NOMO-1 (cell line): ENCODE results near the gene PPP1R1B.
"Not testable (repeated sequence)": the region's sequence is repeated elsewhere in the genome, so short reads cannot be mapped to it uniquely, and the experiment has no call there.

ENCODE experiments used
- DNase-seq, 2 experiments: peaks; one replicate each; lab custom pipeline; 2025; ENCODE audit not compliant: unreplicated experiment in 2 of 2; lab: John Stamatoyannopoulos, UW

PPP1R1B gene

GRCh38 chr17:39626171-39627046 lies at the start of gene PPP1R1B:
PPP1R1B (plus strand) TSS chr17:39626952; CDS start chr17:39627393, 441 bp downstream.
- no peak for DNase-seq

- no peak for DNase-seq
Measured at GRCh38 chr17:39578272-39578671, 48.5 kb upstream of the PPP1R1B start.

- DNase-seq, result no peak
Measured at GRCh38 chr17:39579318-39580081, 47.3 kb upstream of the PPP1R1B start.

- DNase-seq, result no peak
Measured at GRCh38 chr17:39580082-39580468, 46.7 kb upstream of the PPP1R1B start.

- no peak for DNase-seq
Measured at GRCh38 chr17:39581071-39581758, 45.5 kb upstream of the PPP1R1B start.

GRCh38 chr17:39581759-39582085 lies 45.0 kb upstream of the PPP1R1B start:
- DNase-seq, result no peak

- DNase-seq, result no peak
Measured at GRCh38 chr17:39582658-39583057, 44.1 kb upstream of the PPP1R1B start.

GRCh38 chr17:39590180-39590579 lies 36.6 kb upstream of the PPP1R1B start:
- DNase-seq, result not testable (repeated sequence)

GRCh38 chr17:39591958-39592954 lies 34.5 kb upstream of the PPP1R1B start:
- DNase-seq, result no peak

- no peak for DNase-seq
Measured at GRCh38 chr17:39593371-39593770, 33.4 kb upstream of the PPP1R1B start.

- no peak for DNase-seq
Measured at GRCh38 chr17:39595294-39595693, 31.5 kb upstream of the PPP1R1B start.

GRCh38 chr17:39595928-39596510 lies 30.7 kb upstream of the PPP1R1B start:
- no peak for DNase-seq

GRCh38 chr17:39596543-39597267 lies 30.0 kb upstream of the PPP1R1B start:
- DNase-seq, result no peak

- DNase-seq, result no peak
Measured at GRCh38 chr17:39597372-39598046, 29.2 kb upstream of the PPP1R1B start.

- no peak for DNase-seq
Measured at GRCh38 chr17:39598047-39598481, 28.7 kb upstream of the PPP1R1B start.

- DNase-seq, result no peak
Measured at GRCh38 chr17:39598630-39599003, 28.1 kb upstream of the PPP1R1B start.

GRCh38 chr17:39599004-39599664 lies 27.6 kb upstream of the PPP1R1B start:
- DNase-seq, result no peak

GRCh38 chr17:39599665-39600231 lies 27.0 kb upstream of the PPP1R1B start:
- DNase-seq, result no peak
